ENCODE results near the gene BCOR.

The BCOR gene

GRCh38 chrX:40097504-40098263 is at the start of gene BCOR:
Gene BCOR (minus strand): TSS chrX:40097958. CDS start chrX:40077929, 20,029 bp downstream.
- TF ChIP-seq NFIC (IDR thresholded peaks at IDR 0.05) (no peak), RAD21 (IDR thresholded peaks at IDR 0.05; ENCODE audit: low read depth) (no peak), FOXM1 (IDR thresholded peaks at IDR 0.05; ENCODE audit: borderline replicate concordance, low read depth) (no peak), YY1 (IDR thresholded peaks at IDR 0.05; ENCODE audit: low read depth) (peak; percentile 55), EP300 (IDR thresholded peaks at IDR 0.05; ENCODE audit: borderline replicate concordance) (no peak), MAX (IDR thresholded peaks at IDR 0.05) (no peak), CEBPB (IDR thresholded peaks at IDR 0.05) (no peak), ZBTB7A (IDR thresholded peaks at IDR 0.05; ENCODE audit: low read depth) (peak; percentile 33; the same call in 1 of the 2 replicates), EGR1 (IDR thresholded peaks at IDR 0.05) (no peak), CREB1 (IDR thresholded peaks at IDR 0.05; ENCODE audit: low read depth) (no peak), TAF1 (IDR thresholded peaks at IDR 0.05; ENCODE audit: low read depth) (peak; percentile 57; the same call in 1 of the 2 replicates)

- TF ChIP-seq ZBTB7A (IDR thresholded peaks at IDR 0.05; ENCODE audit: low read depth) (no peak), NFIC (IDR thresholded peaks at IDR 0.05) (no peak), EGR1 (IDR thresholded peaks at IDR 0.05) (no peak), CREB1 (IDR thresholded peaks at IDR 0.05; ENCODE audit: low read depth) (no peak), TEAD4 (IDR thresholded peaks at IDR 0.05) (no peak), MAX (IDR thresholded peaks at IDR 0.05) (no peak), YY1 (IDR thresholded peaks at IDR 0.05; ENCODE audit: low read depth) (no peak), FOXM1 (IDR thresholded peaks at IDR 0.05; ENCODE audit: borderline replicate concordance, low read depth) (no peak), TAF1 (IDR thresholded peaks at IDR 0.05; ENCODE audit: low read depth) (no peak), TCF12 (IDR thresholded peaks at IDR 0.05; ENCODE audit: low read depth) (no peak), USF1 (IDR thresholded peaks at IDR 0.05) (no peak), RAD21 (IDR thresholded peaks at IDR 0.05; ENCODE audit: low read depth) (no peak)
Measured at GRCh38 chrX:40147126-40147952, 49.6 kb upstream of the BCOR start.

GRCh38 chrX:40146262-40147125 is 48.7 kb upstream of the BCOR start:
- TF ChIP-seq YY1 (IDR thresholded peaks at IDR 0.05; ENCODE audit: low read depth) (peak; percentile 64; the same call in 1 of the 2 replicates), CREB1 (IDR thresholded peaks at IDR 0.05; ENCODE audit: low read depth) (no peak), RAD21 (IDR thresholded peaks at IDR 0.05; ENCODE audit: low read depth) (no peak), EP300 (IDR thresholded peaks at IDR 0.05; ENCODE audit: borderline replicate concordance) (0 out of 2 replicates have a peak, but pooled peaks have one; percentile 29), FOXM1 (IDR thresholded peaks at IDR 0.05; ENCODE audit: borderline replicate concordance, low read depth) (no peak), USF1 (IDR thresholded peaks at IDR 0.05) (no peak), ZBTB7A (IDR thresholded peaks at IDR 0.05; ENCODE audit: low read depth) (peak; percentile 59), MAX (IDR thresholded peaks at IDR 0.05) (peak; percentile 55; the same call in 1 of the 2 replicates), EGR1 (IDR thresholded peaks at IDR 0.05) (no peak), TAF1 (IDR thresholded peaks at IDR 0.05; ENCODE audit: low read depth) (no peak), TEAD4 (IDR thresholded peaks at IDR 0.05) (0 out of 2 replicates have a peak, but pooled peaks have one; percentile 20)

- no peak for TF ChIP-seq CREB1 (IDR thresholded peaks at IDR 0.05; ENCODE audit: low read depth)
- TF ChIP-seq TCF12 (IDR thresholded peaks at IDR 0.05; ENCODE audit: low read depth), result no peak
- TF ChIP-seq TAF1 (IDR thresholded peaks at IDR 0.05; ENCODE audit: low read depth), result no peak
- TF ChIP-seq TEAD4 (IDR thresholded peaks at IDR 0.05), result no peak
- no peak for TF ChIP-seq MAX (IDR thresholded peaks at IDR 0.05)
- no peak for TF ChIP-seq REST (IDR thresholded peaks at IDR 0.05; ENCODE audit: low read depth)
- TF ChIP-seq NFIC (IDR thresholded peaks at IDR 0.05), result no peak
Measured at GRCh38 chrX:40145923-40146261, 48.1 kb upstream of the BCOR start.

- TF ChIP-seq MAX (IDR thresholded peaks at IDR 0.05) (no peak), NFIC (IDR thresholded peaks at IDR 0.05) (no peak), USF1 (IDR thresholded peaks at IDR 0.05) (no peak), YY1 (IDR thresholded peaks at IDR 0.05; ENCODE audit: low read depth) (no peak), RAD21 (IDR thresholded peaks at IDR 0.05; ENCODE audit: low read depth) (no peak), REST (IDR thresholded peaks at IDR 0.05; ENCODE audit: low read depth) (no peak), TAF1 (IDR thresholded peaks at IDR 0.05; ENCODE audit: low read depth) (no peak), TCF12 (IDR thresholded peaks at IDR 0.05; ENCODE audit: low read depth) (no peak), CEBPB (IDR thresholded peaks at IDR 0.05) (no peak), CREB1 (IDR thresholded peaks at IDR 0.05; ENCODE audit: low read depth) (no peak), FOXM1 (IDR thresholded peaks at IDR 0.05; ENCODE audit: borderline replicate concordance, low read depth) (no peak)
Measured at GRCh38 chrX:40145001-40145922, 47.5 kb upstream of the BCOR start.

Data from Ishikawa (cell line).